Smooth muscle cell of the brain vasculature (primary cell): ENCODE measurements around the gene RGS9.
"Not testable (repeated sequence)": the region's sequence is repeated elsewhere in the genome, so short reads cannot be mapped to it uniquely, and the experiment has no call there.

ENCODE experiments used
- DNase-seq: peaks from one replicate; pipeline ENCODE4 v3.0.0-alpha.2; 2012; ENCODE audit warnings: low read depth, low spot score

Gene RGS9

GRCh38 chr17:65156185-65156834 is 19.1 kb downstream of the RGS9 start:
- no peak for DNase-seq

- DNase-seq, result no peak
These were observed 19.8 kb downstream of the RGS9 start for GRCh38 chr17:65156835-65157565.

- DNase-seq, result no peak
These were observed 20.9 kb downstream of the RGS9 start for GRCh38 chr17:65158041-65158440.

GRCh38 chr17:65158622-65159021 is 21.5 kb downstream of the RGS9 start:
- DNase-seq, result no peak

- DNase-seq, result no peak
These were observed 23.3 kb downstream of the RGS9 start for GRCh38 chr17:65160516-65160915.

- no peak for DNase-seq
These were observed 26.9 kb downstream of the RGS9 start for GRCh38 chr17:65163990-65164495.

- no peak for DNase-seq
These were observed 29.6 kb downstream of the RGS9 start for GRCh38 chr17:65166787-65167186.

GRCh38 chr17:65167566-65167965 is 30.4 kb downstream of the RGS9 start:
- no peak for DNase-seq

GRCh38 chr17:65169691-65170090 is 32.5 kb downstream of the RGS9 start:
- no peak for DNase-seq

- DNase-seq, result no peak
These were observed 33.7 kb downstream of the RGS9 start for GRCh38 chr17:65170839-65171238.

- no peak for DNase-seq
These were observed 34.6 kb downstream of the RGS9 start for GRCh38 chr17:65171752-65172151.

GRCh38 chr17:65172496-65173136 is 35.4 kb downstream of the RGS9 start:
- no peak for DNase-seq

GRCh38 chr17:65173284-65173793 is 36.2 kb downstream of the RGS9 start:
- no peak for DNase-seq

GRCh38 chr17:65173976-65174683 is 37.0 kb downstream of the RGS9 start:
- DNase-seq, result no peak

GRCh38 chr17:65174974-65175373 is 37.8 kb downstream of the RGS9 start:
- no peak for DNase-seq

- no peak for DNase-seq
These were observed 38.8 kb downstream of the RGS9 start for GRCh38 chr17:65175952-65176351.

- DNase-seq, result no peak
These were observed 39.7 kb downstream of the RGS9 start for GRCh38 chr17:65176646-65177409.

- DNase-seq, result no peak
These were observed 40.7 kb downstream of the RGS9 start for GRCh38 chr17:65177901-65178300.

- DNase-seq, result not testable (repeated sequence)
These were observed 43.1 kb downstream of the RGS9 start for GRCh38 chr17:65180276-65180675.

- not testable (repeated sequence) for DNase-seq
These were observed 43.6 kb downstream of the RGS9 start for GRCh38 chr17:65180752-65181236.
